ENCODE measurements around the gene C1QL1.
A peak's percentile ranks its signal among the peaks of the same experiment; 100 is the strongest.

C1QL1 gene

GRCh38 chr17:44968225-44969143, at the start of gene C1QL1:
TSS of gene C1QL1 (minus strand) at chr17:44968303. CDS start at chr17:44968048, 255 bp downstream.
- peak; percentile 63 to 77 (median 74) for DNase-seq (ENCODE audit: low read depth in 2 of 3, low spot score in 2 of 3)

- no peak for DNase-seq (ENCODE audit: low read depth in 2 of 3, low spot score in 2 of 3)
Observed at GRCh38 chr17:45016823-45017222, 48.7 kb upstream of the C1QL1 start.

- DNase-seq (ENCODE audit: low read depth in 2 of 3, low spot score in 2 of 3): no peak
Observed at GRCh38 chr17:45016237-45016636, 48.1 kb upstream of the C1QL1 start.

DNA sequence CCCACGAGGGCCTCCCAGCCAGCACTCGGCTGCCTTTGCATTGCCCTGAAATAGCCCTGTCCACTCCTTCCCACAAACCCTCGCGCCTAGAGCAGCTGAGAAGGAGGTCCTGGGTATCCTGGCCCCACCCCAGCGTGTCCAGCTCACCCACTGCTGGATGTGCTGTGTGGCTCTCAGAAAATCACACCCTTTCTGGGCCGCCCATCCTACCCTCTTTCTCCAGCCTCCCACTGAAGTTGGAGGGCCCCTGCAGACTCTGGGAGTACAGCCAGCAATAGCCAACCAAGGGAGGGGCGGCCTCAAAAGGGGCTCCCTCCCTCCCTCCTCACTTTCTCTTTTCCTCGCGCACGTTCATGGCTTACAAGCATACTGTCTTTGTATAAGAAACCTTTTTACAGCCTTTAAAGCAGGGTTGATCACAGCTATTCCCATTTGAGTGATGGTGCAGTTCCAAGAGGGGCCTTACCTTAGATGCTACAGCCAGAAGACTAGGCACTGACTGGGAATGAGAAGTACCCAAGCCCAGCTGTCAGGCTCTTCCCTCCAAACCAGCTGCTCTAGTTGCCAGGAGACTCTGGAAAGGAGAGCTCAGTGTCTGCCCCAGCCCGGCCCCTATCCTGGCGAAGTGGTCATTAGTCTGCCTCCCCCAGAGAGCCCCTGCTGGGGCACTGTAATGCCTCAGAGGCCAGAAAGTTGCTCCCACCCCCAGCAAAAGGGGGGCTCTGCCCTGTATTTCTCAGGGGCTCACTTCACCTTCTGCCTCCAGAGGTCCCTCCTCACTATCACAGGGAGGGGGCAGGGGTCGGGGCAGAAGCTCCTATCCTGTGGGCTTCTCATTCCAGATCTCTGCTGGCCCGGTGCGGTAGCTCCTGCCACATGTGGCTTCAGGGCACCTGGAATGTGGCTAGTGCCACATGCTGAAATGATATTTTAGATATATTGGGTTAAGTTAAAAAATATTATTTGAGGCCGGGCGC, 45.2 kb upstream of the C1QL1 start:
- no peak for DNase-seq (ENCODE audit: low read depth in 2 of 3, low spot score in 2 of 3)

DNA sequence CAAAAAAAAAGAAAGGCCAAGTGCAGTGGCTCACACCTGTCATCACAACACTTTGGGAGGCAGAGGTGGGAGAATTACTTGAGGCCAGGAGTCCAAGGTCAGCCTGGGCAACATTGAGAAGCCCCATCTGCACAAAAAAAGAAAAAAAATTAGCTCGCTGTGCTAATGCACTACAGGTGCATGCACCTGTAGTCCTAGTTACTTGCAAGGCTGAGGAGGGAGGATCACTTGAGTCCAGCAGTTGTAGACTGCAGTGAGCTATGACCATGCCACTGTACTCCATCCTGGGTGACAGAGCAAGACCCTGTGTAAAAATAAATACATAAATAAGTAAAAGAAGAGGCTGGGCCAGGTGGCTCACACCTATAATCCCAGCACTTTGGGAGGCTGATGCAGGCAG, 43.7 kb upstream of the C1QL1 start:
- no peak for DNase-seq (ENCODE audit: low read depth in 2 of 3, low spot score in 2 of 3)

DNA sequence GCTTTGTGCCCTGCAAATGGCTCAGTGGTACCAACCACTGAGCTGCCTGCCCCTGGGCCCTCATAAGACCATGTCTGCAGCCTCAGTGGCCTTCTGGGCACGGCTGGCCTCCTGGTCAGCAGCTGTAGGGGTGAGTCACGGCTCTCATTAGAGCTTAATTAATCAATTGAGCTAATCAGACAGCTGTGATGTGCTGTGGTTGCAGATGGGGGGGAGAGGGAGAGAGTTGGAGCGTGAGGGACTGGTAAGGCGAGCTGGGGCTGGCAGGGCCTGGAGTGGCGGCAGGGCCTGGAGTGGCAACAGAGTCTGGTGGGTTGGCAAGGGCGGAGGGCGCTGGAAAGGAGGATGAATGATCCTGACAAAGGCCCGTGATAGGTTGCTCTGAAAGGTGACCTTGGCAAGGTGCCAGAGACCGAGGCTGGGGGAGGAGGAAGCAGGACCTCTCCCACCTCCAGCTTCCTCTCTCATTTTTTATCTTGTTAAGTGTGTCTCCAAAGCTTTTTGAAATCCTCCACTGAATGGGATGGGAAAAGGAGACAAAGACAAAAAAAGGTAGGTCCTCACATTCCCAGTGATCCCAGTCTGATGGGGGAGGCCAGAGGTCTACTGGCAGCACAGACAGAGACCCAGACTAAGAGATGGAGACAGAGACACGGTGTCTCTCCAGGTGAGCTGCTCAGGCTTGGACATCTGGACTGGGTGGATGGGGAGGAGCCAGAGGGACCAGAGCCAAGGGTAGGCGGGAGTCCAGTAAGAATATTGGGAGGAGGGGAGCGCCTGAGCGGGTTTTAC, 41.8 kb upstream of the C1QL1 start:
- no peak for DNase-seq (ENCODE audit: low read depth in 2 of 3, low spot score in 2 of 3)

DNA sequence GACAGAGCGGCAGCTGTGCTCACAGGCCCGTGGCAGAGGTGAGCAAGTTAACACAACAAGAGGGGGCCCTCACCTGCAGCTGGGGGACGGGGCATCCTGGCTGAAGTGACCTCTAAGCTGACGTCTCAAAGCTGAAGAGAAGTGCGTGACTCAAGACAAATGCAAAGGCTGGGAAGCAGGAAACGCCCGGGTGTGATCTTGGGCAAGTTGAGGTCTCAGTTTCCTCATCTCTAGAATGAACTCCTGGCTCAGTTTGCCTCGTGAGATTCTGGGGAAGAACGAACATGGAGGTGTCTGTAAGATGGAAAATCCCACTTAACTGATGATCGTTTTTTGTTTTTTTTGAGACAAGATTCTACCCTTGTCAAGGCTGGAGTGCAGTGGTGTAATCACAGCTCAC, 40.1 kb upstream of the C1QL1 start:
- DNase-seq (ENCODE audit: low read depth in 2 of 3, low spot score in 2 of 3): no peak

GRCh38 chr17:45006927-45007461, 38.9 kb upstream of the C1QL1 start:
- no peak for DNase-seq (ENCODE audit: low read depth in 2 of 3, low spot score in 2 of 3)

DNA sequence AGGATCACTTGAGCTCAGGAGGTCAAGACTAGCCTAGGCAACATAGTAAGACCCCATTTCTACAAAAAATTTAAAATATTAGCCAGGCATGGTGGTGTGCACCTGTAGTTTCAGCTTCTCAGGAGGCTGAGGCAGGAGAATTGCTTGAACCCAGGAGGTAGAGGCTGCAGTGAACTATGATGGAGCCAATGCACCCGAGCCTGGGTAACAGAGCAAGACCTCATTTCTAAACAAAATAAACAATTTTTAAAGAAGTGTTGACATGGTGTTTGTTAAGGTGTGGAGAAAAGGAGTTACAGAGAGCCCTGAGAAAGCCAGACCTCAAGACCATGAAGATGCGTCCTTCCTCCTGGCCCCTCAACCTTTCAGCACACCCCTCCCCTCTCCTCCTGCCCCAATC, 37.6 kb upstream of the C1QL1 start:
- no peak for DNase-seq (ENCODE audit: low read depth in 2 of 3, low spot score in 2 of 3)

- no peak for DNase-seq (ENCODE audit: low read depth in 2 of 3, low spot score in 2 of 3)
Observed at GRCh38 chr17:45004388-45004787, 36.3 kb upstream of the C1QL1 start.

- no peak for DNase-seq (ENCODE audit: low read depth in 2 of 3, low spot score in 2 of 3)
Observed at GRCh38 chr17:45003877-45004276, 35.8 kb upstream of the C1QL1 start.

DNA sequence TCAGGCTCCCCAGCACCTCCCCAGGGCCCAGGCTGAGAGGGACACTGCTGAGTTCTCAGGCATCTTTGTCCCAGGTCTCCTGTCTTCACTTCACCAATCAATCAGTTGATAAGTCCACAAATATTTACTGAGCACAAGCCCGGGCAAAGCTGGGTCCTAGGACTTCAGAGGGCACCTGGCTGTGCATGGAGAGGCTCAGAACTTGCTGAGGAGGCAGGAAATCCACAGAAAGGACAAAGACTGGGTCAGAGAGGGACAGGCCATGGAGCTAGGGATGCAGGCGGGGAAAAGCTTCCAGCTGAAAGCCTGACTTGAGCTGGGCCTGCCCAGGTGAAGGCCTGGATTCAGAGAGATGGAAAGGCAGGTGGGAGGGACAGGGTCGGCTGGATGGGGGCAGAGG, 33.2 kb upstream of the C1QL1 start:
- DNase-seq (ENCODE audit: low read depth in 2 of 3, low spot score in 2 of 3): no peak

GRCh38 chr17:44999433-44999832, 31.3 kb upstream of the C1QL1 start:
- no peak for DNase-seq (ENCODE audit: low read depth in 2 of 3, low spot score in 2 of 3)

DNA sequence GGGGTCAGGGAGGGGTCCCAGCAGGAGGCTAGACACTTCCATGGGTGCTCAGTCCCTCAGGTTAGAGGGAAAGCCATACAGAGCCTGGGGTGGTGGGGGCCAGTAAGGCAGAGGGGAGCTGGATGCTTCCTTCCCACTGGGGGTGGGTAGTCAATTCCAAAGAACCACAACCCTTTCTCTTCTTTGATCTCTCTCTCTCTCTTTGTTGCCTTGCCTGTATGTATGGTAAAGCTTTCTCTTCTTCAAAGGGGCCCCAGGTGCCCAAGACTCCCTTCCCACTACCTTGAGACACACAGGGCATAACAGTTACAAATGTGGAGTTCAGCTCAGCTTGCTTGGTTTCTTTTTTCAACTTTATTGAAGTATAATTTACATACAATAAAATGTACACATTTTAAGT, 30.5 kb upstream of the C1QL1 start:
- DNase-seq (ENCODE audit: low read depth in 2 of 3, low spot score in 2 of 3): no peak

DNA sequence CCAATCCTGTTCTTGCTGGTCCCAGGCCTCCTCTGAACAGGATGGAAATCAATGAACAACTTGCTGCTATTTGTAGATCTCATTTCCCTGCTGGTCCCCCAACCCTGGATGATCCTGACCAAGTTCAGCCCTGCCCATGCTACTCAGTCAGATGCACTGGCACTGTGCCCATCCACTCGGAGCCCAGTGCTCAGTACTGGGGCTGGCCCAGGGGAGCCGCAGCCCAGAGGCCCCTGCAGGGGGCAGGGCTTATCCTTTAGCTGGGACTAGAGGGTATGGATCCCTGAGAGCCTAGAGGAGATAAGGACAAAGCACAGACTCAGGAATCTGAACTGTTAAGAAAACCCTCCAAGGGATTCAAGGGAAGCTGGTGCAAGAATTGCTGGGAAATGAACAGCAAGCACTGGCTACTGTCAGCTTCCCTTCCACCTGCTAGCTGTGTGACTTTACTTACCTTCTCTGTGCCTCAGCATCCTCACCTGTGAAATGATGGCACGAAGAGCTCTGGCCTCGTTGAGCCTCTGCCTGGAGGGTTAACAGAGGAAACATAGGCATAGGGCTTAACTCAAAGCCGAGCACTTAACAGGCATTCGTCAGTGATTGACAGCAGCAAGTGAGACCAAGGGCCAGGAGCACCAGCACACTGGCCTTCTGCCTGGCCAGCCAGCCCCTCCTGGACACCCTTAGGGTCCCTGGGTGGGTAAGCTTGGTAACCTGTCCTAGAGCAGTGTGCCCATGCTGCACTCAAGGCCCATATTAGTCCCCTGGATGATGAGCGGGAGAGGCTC, 29.8 kb upstream of the C1QL1 start:
- no peak for DNase-seq (ENCODE audit: low read depth in 2 of 3, low spot score in 2 of 3)

- no peak for DNase-seq (ENCODE audit: low read depth in 2 of 3, low spot score in 2 of 3)
Observed at GRCh38 chr17:44996304-44996703, 28.2 kb upstream of the C1QL1 start.

- no peak for DNase-seq (ENCODE audit: low read depth in 2 of 3, low spot score in 2 of 3)
Observed at GRCh38 chr17:44995436-44996001, 27.4 kb upstream of the C1QL1 start.

DNA sequence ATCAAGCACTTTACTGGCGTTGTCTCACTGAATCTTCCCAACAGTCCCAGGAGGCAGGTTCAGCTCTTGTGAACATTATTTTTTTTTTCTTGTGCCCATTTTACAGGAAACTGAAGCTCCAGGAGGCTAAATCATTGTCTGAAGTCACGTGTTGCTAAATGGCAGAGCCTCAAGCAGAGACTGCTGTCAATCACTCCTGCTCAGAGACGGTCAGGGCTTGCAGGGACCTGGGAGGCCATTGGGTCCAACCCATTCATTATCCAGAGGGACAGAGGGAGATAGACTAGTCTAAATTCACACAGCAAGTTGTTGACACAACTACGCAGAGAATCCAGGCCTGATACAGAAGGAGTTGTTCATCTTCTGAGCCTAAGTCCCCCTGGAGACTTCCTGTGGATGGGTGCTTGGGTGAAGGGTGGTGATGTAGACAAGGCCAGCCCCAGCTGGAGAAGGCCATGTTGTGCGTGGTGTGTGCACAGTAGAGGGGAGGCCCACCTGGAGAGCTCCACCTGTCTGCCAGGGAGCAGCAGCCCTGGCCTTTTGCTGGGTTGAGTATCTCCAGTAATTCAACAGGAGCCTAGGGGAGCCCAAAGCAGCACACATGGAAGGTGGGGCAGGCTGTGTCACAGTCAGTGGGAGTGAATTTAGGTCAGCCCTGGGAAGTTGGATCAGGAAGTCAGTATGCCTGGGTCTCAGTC, 24.3 kb upstream of the C1QL1 start:
- no peak for DNase-seq (ENCODE audit: low read depth in 2 of 3, low spot score in 2 of 3)

- DNase-seq (ENCODE audit: low read depth in 2 of 3, low spot score in 2 of 3): no peak
Observed at GRCh38 chr17:44990994-44991393, 22.9 kb upstream of the C1QL1 start.
